ENCODE measurements around the gene CBFA2T3.

DNA sequence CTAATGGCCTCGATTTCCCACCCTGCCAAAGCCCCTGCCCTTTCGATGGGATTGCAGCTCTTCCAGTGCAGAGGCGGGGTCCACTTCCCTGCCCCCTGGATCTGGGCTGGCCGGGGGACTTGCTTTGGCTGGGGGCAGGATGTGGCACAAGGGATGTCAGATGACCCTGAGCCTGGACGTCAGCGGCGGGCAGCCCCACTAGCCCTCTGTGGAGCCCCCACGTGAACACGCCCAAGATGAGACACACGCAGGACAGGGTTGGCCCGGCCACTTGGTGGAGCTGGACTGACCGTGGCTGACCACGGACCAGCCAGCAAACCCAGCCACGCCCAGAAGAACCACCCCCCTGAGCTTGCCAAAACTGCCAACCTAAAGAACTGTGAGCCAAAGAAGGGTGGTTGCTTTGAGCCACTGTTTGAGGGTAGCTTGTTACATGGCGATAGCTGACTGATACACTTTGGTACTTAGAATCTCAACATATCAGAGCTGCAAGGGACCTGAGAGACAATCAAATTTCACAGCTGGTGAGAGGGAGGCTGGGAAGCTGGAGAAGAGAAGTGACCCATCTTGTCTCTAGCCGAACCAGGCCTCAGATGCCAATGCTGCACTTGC is 63.9 kb downstream of the CBFA2T3 start:
- TF ChIP-seq, protein P1, sequence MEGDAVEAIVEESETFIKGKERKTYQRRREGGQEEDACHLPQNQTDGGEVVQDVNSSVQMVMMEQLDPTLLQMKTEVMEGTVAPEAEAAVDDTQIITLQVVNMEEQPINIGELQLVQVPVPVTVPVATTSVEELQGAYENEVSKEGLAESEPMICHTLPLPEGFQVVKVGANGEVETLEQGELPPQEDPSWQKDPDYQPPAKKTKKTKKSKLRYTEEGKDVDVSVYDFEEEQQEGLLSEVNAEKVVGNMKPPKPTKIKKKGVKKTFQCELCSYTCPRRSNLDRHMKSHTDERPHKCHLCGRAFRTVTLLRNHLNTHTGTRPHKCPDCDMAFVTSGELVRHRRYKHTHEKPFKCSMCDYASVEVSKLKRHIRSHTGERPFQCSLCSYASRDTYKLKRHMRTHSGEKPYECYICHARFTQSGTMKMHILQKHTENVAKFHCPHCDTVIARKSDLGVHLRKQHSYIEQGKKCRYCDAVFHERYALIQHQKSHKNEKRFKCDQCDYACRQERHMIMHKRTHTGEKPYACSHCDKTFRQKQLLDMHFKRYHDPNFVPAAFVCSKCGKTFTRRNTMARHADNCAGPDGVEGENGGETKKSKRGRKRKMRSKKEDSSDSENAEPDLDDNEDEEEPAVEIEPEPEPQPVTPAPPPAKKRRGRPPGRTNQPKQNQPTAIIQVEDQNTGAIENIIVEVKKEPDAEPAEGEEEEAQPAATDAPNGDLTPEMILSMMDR (IDR thresholded peaks at IDR 0.05): no peak
- TF ChIP-seq EZH2 (IDR thresholded peaks at IDR 0.05; ENCODE audit: borderline replicate concordance, insufficient read depth, low read depth, low read length, poor library complexity, severe bottlenecking): no peak

All from B cell (primary cell).